ENCODE data around the gene TSC22D3. TPM values are rescaled to one million over a fixed set of nuclear protein-coding genes. Genes with fewer than 3 reads are reported as not detected.

Gene TSC22D3
- total RNA-seq, 2 experiments from 2014 or later, result 29.3 to 35.6 TPM

DNA sequence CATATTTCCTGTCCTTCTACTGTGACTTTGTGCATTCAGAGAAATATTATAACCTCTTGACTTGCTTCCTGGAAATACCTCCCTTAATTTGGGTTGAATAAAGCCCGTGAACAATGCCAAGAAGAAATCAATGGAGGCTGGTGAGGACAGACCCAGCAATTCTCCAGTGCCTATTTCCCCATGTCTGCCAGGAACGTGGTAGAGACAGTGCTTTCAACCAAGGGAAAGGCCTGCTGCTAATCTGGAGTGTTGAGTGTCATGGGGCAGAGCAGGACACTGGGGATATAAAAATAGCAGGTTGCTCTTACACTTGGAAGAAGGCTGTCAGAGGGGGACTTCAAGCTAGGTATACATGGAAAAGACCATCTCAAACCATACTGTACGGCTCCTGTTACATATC lies 19.9 kb downstream of the TSC22D3 start:
- intact Hi-C loops (cut with micrococcal nuclease; ENCODE audit: unreplicated experiment), result no loop called here
- no peaks in the 10 kb centered on the region for H3K79me2 ChIP-seq (ENCODE audit: insufficient read depth, low read depth, low read length)

GRCh38 chrX:107753187-107753586 lies 22.4 kb downstream of the TSC22D3 start:
- Histone ChIP-seq H3K27ac (ENCODE audit: low read depth, low read length, poor library complexity, severe bottlenecking) (no peak overlapping the region), H4K20me1 (ENCODE audit: insufficient read depth, low read length) (no peaks in the 10 kb centered on the region), H3K4me1 (ENCODE audit: insufficient read depth, low read length, poor library complexity, severe bottlenecking) (no peaks in the 10 kb centered on the region), H3K9me2 (ENCODE audit: insufficient read depth, low read length) (no peaks in the 10 kb centered on the region), H3K36me3 (ENCODE audit: insufficient read depth, low read length) (no peaks in the 10 kb centered on the region), H3K4me2 (ENCODE audit: low read length) (no peak overlapping the region), H3K9me3 (ENCODE audit: low read length) (no peaks in the 10 kb centered on the region), H2AFZ (ENCODE audit: low read length) (no peak overlapping the region), H3K79me2 (ENCODE audit: insufficient read depth, low read depth, low read length) (no peaks in the 10 kb centered on the region), H3K4me3 (ENCODE audit: low read depth, low read length, poor library complexity, severe bottlenecking) (no peak overlapping the region)
- no peak for TF ChIP-seq EZH2phosphoT487 (IDR thresholded peaks at IDR 0.05; ENCODE audit: borderline replicate concordance, low read depth, low read length)
- TF ChIP-seq, protein P1, sequence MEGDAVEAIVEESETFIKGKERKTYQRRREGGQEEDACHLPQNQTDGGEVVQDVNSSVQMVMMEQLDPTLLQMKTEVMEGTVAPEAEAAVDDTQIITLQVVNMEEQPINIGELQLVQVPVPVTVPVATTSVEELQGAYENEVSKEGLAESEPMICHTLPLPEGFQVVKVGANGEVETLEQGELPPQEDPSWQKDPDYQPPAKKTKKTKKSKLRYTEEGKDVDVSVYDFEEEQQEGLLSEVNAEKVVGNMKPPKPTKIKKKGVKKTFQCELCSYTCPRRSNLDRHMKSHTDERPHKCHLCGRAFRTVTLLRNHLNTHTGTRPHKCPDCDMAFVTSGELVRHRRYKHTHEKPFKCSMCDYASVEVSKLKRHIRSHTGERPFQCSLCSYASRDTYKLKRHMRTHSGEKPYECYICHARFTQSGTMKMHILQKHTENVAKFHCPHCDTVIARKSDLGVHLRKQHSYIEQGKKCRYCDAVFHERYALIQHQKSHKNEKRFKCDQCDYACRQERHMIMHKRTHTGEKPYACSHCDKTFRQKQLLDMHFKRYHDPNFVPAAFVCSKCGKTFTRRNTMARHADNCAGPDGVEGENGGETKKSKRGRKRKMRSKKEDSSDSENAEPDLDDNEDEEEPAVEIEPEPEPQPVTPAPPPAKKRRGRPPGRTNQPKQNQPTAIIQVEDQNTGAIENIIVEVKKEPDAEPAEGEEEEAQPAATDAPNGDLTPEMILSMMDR (conservative IDR thresholded peaks at IDR 0.05; ENCODE audit: low read length), result no peak
- ChIA-PET POLR2A (no interaction called here), CTCF (ENCODE audit: unreplicated experiment) (no interaction called here)
- intact Hi-C loops (cut with micrococcal nuclease; ENCODE audit: unreplicated experiment), result no loop called here
- no TSS peak for BruUV-seq (replicated peaks)
- DNase-seq (ENCODE audit: low spot score), result no peak

More for the DNA sequence above, 19.9 kb downstream of the TSC22D3 start:
- no peak overlapping the region for H3K4me2 ChIP-seq (ENCODE audit: low read length)
- no peaks in the 10 kb centered on the region for H3K36me3 ChIP-seq (ENCODE audit: insufficient read depth, low read length)
- no TSS peak for BruUV-seq (replicated peaks)
- ChIA-PET CTCF (ENCODE audit: unreplicated experiment) (no interaction called here), POLR2A (interaction anchor here (0.6 to 1.0 kb wide), 2 partner anchors 9 to 316 kb away, joined by 3 read pairs; no protein-coding TSS in a partner anchor)
- H2AFZ ChIP-seq (ENCODE audit: low read length), result no peak overlapping the region
- H3K4me3 ChIP-seq (ENCODE audit: low read depth, low read length, poor library complexity, severe bottlenecking), result no peak overlapping the region
- no peaks in the 10 kb centered on the region for H3K9me3 ChIP-seq (ENCODE audit: low read length)
- no peaks in the 10 kb centered on the region for H4K20me1 ChIP-seq (ENCODE audit: insufficient read depth, low read length)
- H3K9me2 ChIP-seq (ENCODE audit: insufficient read depth, low read length), result no peaks in the 10 kb centered on the region
- no peak for DNase-seq (ENCODE audit: low spot score)
- H3K4me1 ChIP-seq (ENCODE audit: insufficient read depth, low read length, poor library complexity, severe bottlenecking), result no peaks in the 10 kb centered on the region
- TF ChIP-seq, protein P1 (conservative IDR thresholded peaks at IDR 0.05; ENCODE audit: low read length), result no peak
- TF ChIP-seq EZH2phosphoT487 (IDR thresholded peaks at IDR 0.05; ENCODE audit: borderline replicate concordance, low read depth, low read length), result no peak
- no peak overlapping the region for H3K27ac ChIP-seq (ENCODE audit: low read depth, low read length, poor library complexity, severe bottlenecking)

GRCh38 chrX:107752714-107753113 lies 22.9 kb downstream of the TSC22D3 start:
- Histone ChIP-seq H3K4me1 (ENCODE audit: insufficient read depth, low read length, poor library complexity, severe bottlenecking) (no peaks in the 10 kb centered on the region), H3K36me3 (ENCODE audit: insufficient read depth, low read length) (no peaks in the 10 kb centered on the region), H2AFZ (ENCODE audit: low read length) (no peak overlapping the region), H3K9me2 (ENCODE audit: insufficient read depth, low read length) (no peaks in the 10 kb centered on the region), H3K4me2 (ENCODE audit: low read length) (no peak overlapping the region), H4K20me1 (ENCODE audit: insufficient read depth, low read length) (no peaks in the 10 kb centered on the region), H3K27ac (ENCODE audit: low read depth, low read length, poor library complexity, severe bottlenecking) (no peak overlapping the region), H3K4me3 (ENCODE audit: low read depth, low read length, poor library complexity, severe bottlenecking) (no peak overlapping the region), H3K9me3 (ENCODE audit: low read length) (no peaks in the 10 kb centered on the region), H3K79me2 (ENCODE audit: insufficient read depth, low read depth, low read length) (no peaks in the 10 kb centered on the region)
- BruUV-seq (replicated peaks), result no TSS peak
- intact Hi-C loops (cut with micrococcal nuclease; ENCODE audit: unreplicated experiment), result no loop called here
- CTCF ChIA-PET (ENCODE audit: unreplicated experiment), result no interaction called here
- no peak for TF ChIP-seq EZH2phosphoT487 (IDR thresholded peaks at IDR 0.05; ENCODE audit: borderline replicate concordance, low read depth, low read length)
- TF ChIP-seq, protein P1 (conservative IDR thresholded peaks at IDR 0.05; ENCODE audit: low read length), result no peak
- DNase-seq (ENCODE audit: low spot score), result no peak
- POLR2A ChIA-PET, result interaction anchor here (0.7 kb wide), 1 partner anchor 11 kb away, joined by 3 read pairs; no protein-coding TSS in a partner anchor
